ENCODE data around the gene MPHOSPH9. TPM values are rescaled to one million over a fixed set of nuclear protein-coding genes. Genes with fewer than 3 reads are reported as not detected.

Gene MPHOSPH9
- total RNA-seq, 4 donors from 2014 or later: 14.0 to 44.3 (median 14.3) TPM

DNA sequence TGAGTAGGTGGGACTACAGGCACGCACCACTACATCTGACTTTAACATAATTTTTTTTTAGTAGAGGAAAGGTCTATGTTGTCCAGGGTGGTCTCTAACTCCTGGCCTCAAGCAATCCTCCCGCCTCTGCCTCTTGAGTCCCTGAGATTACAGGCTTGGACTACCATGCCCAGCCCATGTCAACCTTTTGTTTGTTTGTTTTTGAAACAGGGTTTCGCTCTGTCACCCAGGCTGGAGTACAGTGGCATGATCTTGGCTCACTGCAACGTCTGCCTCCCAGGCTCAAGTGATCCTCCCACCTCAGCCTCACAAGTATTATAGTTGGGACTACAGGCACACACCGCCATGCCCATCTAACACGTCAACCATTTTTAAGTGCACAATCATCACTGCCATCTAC lies 111.3 kb downstream of the MPHOSPH9 start:
- Histone ChIP-seq H3K36me3 (no peaks in the 10 kb centered on the region), H3K27ac (no peak overlapping the region), H3K27me3 (no peaks in the 10 kb centered on the region), H3K9me3 (no peaks in the 10 kb centered on the region), H3K4me1 (peaks cover 15% of the 10 kb centered on the region), H3K4me3 (no peak overlapping the region)
- no peak for TF ChIP-seq POLR2A (IDR thresholded peaks at IDR 0.05)
- 89% methylated on average over 6 of the region's 6 CpGs for WGBS
- no peak for DNase-seq (ENCODE audit: low spot score in 2 of 2)

DNA sequence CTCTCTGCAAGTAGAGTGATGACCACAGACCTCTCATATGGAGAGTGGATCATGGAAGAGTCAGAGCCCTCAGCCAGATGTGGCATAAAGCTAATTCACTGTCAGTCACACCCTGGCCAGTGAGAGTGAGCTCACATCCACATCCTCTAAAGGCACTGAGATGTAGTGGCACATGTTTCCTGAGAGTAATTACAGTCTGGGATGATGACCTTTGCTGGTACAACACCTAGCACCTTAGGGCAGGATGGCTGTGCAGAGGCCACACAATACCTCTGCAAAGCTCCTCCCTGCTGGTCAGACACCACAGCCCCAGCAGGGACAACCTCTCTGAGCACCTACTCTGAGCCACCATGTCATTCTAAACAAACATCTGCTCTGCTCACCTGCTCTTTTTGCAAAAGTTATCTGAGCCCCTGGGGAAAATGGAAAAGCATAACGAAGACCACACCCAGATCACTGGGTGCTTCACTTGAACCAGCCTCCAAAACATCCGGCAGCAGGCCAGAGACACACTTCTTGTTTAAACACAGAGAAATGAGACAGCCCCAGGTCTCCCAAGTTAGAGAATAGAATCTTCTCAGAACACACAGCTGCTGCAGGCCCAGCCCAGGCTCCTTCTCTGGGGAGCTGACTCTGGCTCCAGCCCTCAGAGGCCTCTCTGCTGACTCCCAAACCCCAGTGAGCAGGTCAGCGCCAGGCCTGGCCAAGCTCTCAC lies 112.3 kb downstream of the MPHOSPH9 start:
- Histone ChIP-seq H3K4me1 (peaks cover 21% of the 10 kb centered on the region), H3K27ac (no peak overlapping the region)
- 40% methylated on average over 3 of the region's 3 CpGs for WGBS

DNA sequence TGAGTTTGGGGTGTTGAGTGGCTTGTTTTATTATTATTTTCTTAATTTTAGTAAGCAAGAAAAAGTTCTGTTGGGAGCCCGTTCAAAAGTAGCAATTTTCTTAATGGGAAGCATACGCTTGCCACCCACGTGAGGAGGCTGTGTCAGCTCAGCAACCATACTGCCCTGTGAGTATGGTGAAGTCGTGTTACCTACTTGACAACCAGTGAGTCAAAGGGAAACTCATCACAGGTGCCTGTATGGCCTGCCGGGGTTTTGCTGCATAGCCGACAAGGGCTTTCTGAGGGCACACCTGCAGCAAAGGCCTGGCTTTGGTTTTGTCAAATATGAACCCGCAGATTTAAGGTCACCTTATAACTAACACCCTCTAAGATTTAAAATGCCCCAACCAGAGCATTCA lies 113.1 kb downstream of the MPHOSPH9 start:
- Histone ChIP-seq H3K9me3 (no peaks in the 10 kb centered on the region), H3K4me3 (no peak overlapping the region), H3K27me3 (no peaks in the 10 kb centered on the region), H3K27ac (no peak overlapping the region), H3K36me3 (no peaks in the 10 kb centered on the region), H3K4me1 (peaks cover 28% of the 10 kb centered on the region)
- TF ChIP-seq EP300 (IDR thresholded peaks at IDR 0.05): no peak
- no peak for TF ChIP-seq POLR2A (IDR thresholded peaks at IDR 0.05)
- no peak for TF ChIP-seq POLR2AphosphoS5 (IDR thresholded peaks at IDR 0.05)
- TF ChIP-seq, protein P1, sequence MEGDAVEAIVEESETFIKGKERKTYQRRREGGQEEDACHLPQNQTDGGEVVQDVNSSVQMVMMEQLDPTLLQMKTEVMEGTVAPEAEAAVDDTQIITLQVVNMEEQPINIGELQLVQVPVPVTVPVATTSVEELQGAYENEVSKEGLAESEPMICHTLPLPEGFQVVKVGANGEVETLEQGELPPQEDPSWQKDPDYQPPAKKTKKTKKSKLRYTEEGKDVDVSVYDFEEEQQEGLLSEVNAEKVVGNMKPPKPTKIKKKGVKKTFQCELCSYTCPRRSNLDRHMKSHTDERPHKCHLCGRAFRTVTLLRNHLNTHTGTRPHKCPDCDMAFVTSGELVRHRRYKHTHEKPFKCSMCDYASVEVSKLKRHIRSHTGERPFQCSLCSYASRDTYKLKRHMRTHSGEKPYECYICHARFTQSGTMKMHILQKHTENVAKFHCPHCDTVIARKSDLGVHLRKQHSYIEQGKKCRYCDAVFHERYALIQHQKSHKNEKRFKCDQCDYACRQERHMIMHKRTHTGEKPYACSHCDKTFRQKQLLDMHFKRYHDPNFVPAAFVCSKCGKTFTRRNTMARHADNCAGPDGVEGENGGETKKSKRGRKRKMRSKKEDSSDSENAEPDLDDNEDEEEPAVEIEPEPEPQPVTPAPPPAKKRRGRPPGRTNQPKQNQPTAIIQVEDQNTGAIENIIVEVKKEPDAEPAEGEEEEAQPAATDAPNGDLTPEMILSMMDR (IDR thresholded peaks at IDR 0.05): no peak
- WGBS: 69% methylated on average over 7 of the region's 7 CpGs
- DNase-seq (ENCODE audit: low spot score in 2 of 2): no peak

More for the DNA sequence above, 112.3 kb downstream of the MPHOSPH9 start:
- Histone ChIP-seq H3K36me3 (no peaks in the 10 kb centered on the region), H3K4me3 (no peak overlapping the region), H3K27me3 (no peaks in the 10 kb centered on the region), H3K9me3 (no peaks in the 10 kb centered on the region)
- no peak for DNase-seq (ENCODE audit: low spot score in 2 of 2)
- no peak for TF ChIP-seq EP300 (IDR thresholded peaks at IDR 0.05)
- TF ChIP-seq, protein P1 (IDR thresholded peaks at IDR 0.05): no peak
- TF ChIP-seq POLR2AphosphoS5 (IDR thresholded peaks at IDR 0.05): no peak
- no peak for TF ChIP-seq POLR2A (IDR thresholded peaks at IDR 0.05)

DNA sequence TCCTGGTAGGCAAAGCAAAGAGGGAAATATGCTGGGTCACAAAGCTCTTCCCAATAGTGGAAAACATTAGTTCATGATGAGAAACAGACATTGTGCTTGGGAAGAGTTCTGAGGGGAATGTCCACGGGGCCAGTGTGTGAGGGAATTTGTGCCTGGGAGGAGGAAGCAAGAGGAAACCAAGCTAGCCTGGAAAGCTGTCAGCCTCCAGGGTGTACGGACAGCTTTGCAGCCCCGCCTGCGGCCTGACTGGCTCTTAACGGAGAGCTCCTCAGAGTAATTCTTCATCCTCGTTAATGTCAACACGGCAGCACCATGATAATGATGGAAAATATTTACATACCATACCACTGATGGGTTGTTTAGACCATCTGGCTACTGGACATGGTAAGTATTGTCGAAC lies 114.4 kb downstream of the MPHOSPH9 start:
- Histone ChIP-seq H3K4me3 (no peak overlapping the region), H3K27me3 (no peaks in the 10 kb centered on the region), H3K36me3 (no peaks in the 10 kb centered on the region), H3K9me3 (no peaks in the 10 kb centered on the region), H3K27ac (no peak overlapping the region), H3K4me1 (peaks cover 33% of the 10 kb centered on the region)
- no peak for DNase-seq (ENCODE audit: low spot score in 2 of 2)
- WGBS: 68% methylated on average over 8 of the region's 8 CpGs
- TF ChIP-seq POLR2A (IDR thresholded peaks at IDR 0.05) (no peak), EP300 (IDR thresholded peaks at IDR 0.05) (no peak), POLR2AphosphoS5 (IDR thresholded peaks at IDR 0.05) (no peak)
- TF ChIP-seq, protein P1 (IDR thresholded peaks at IDR 0.05): no peak

DNA sequence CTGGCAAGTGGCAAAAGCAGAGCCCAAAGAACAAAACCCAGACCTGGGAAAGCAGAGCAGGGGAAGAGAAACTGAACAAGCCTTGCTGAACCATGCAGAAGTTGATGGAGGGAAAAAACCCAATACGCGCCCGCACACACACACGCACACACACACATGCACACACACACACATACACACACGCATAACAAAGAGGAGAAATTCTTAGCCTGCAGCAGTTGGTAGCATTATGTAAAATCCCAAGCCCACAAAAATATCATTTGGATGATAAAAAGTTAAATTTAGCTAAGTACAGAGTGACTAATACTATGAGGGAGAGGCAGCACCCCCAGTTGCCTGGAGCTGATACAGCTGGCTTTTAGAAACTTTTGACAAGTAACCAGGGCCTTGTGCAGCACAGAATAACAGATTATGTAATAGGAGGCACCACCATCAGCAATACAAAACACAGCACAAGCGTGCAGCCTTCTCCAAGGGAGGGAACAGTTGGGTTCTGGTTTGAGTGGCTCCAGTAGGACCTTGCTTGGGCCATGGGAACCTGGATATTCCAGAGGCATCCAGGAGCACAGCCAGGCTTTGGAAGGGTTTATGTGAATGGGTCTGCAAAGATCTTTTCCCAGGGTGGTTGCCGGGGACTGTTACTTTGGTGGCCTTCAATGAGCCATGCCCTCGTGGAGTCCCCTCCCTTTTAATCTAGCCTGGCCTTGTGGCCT lies 117.4 kb downstream of the MPHOSPH9 start:
- Histone ChIP-seq H3K27me3 (no peaks in the 10 kb centered on the region), H3K4me1 (peaks cover 26% of the 10 kb centered on the region), H3K27ac (peak overlapping the region; percentile 31), H3K36me3 (no peaks in the 10 kb centered on the region), H3K4me3 (no peak overlapping the region), H3K9me3 (no peaks in the 10 kb centered on the region)
- DNase-seq (ENCODE audit: low spot score in 2 of 2): no peak
- 37% methylated on average over 8 of the region's 8 CpGs for WGBS
- TF ChIP-seq POLR2AphosphoS5 (IDR thresholded peaks at IDR 0.05) (peak in 1 of 3 donors; percentile 34), POLR2A (IDR thresholded peaks at IDR 0.05) (no peak)

DNA sequence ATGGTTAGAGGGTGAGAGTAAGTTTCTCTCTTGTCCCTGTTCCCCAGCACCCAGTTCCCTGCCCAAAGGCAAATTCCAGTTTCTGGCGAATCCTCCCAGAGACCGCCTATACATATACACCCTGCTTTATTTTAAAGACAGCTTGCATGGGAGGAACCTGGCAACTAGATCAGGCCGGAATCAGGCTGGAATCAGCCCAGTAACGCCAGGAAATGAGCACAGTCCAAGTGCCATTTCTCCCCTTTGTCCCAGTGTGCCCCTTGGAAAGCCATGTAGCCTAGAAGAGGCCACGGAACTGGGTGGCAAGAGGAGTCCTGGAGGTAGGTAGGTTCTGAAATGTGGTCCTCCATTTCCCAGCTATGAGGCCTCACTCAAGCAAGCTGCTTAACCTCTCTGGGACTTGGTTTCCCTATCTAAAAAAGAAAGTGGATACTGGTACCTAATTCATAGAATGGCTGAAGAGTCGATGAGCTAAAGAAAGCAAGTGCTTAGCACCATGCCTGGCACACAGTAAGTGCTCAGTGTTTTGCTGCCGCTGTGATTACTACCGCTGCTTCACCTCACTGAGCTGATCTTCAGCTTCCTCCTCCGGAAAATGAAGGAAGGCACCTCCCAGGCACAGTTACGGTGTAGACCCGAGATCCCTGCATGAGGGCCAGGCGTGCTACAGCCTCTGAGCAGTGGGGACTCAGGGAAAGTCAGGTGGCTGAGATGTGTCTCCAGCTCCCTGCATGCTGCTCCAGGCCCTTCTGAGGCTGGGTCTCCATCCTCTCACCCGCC lies 118.4 kb downstream of the MPHOSPH9 start:
- Histone ChIP-seq H3K27me3 (no peaks in the 10 kb centered on the region), H3K9me3 (no peaks in the 10 kb centered on the region), H3K36me3 (no peaks in the 10 kb centered on the region), H3K4me3 (no peak overlapping the region), H3K4me1 (peaks cover 27% of the 10 kb centered on the region), H3K27ac (no peak overlapping the region)
- WGBS: 60% methylated on average over 13 of the region's 13 CpGs
- TF ChIP-seq, protein P1 (IDR thresholded peaks at IDR 0.05): no peak
- no peak for TF ChIP-seq POLR2A (IDR thresholded peaks at IDR 0.05)
- no peak for TF ChIP-seq EP300 (IDR thresholded peaks at IDR 0.05)
- no peak for TF ChIP-seq POLR2AphosphoS5 (IDR thresholded peaks at IDR 0.05)
- no peak for DNase-seq (ENCODE audit: low spot score in 2 of 2)

All from suprapubic skin (tissue), 4 donors.